ENCODE results near the gene CGAS.

- TF ChIP-seq CTCF (IDR thresholded peaks at IDR 0.05) (no peak), CEBPB (IDR thresholded peaks at IDR 0.05) (no peak), EP300 (IDR thresholded peaks at IDR 0.05) (no peak), POLR2A (IDR thresholded peaks at IDR 0.05; ENCODE audit: low read length) (no peak), GATA3 (IDR thresholded peaks at IDR 0.05; ENCODE audit: borderline replicate concordance) (no peak), JUNB (IDR thresholded peaks at IDR 0.05) (no peak), MYC (IDR thresholded peaks at IDR 0.05; ENCODE audit: borderline replicate concordance, low read length) (no peak), REST (IDR thresholded peaks at IDR 0.05) (no peak), RCOR1 (IDR thresholded peaks at IDR 0.05; ENCODE audit: low read depth, low read length) (no peak), RAD21 (conservative IDR thresholded peaks at IDR 0.05 in 1 of 2, IDR thresholded peaks at IDR 0.05 in 1 of 2) (no peak)
Observed at GRCh38 chr6:73375216-73375615, 76.9 kb downstream of the CGAS start.
